Stimulated activated CD8-positive, alpha-beta memory T cell treated with anti-CD3 and anti-CD28 coated beads, Interleukin-7, amount 100 ng/mL, for 1 hour (primary cell): ENCODE data around the gene PRELID3B.

ENCODE experiments used
- DNase-seq, 2 donors: peaks; one replicate each; pipeline ENCODE4 v3.0.0-alpha.2; 2020; ENCODE audit warnings: low read depth in 2 of 2

The PRELID3B gene

DNA sequence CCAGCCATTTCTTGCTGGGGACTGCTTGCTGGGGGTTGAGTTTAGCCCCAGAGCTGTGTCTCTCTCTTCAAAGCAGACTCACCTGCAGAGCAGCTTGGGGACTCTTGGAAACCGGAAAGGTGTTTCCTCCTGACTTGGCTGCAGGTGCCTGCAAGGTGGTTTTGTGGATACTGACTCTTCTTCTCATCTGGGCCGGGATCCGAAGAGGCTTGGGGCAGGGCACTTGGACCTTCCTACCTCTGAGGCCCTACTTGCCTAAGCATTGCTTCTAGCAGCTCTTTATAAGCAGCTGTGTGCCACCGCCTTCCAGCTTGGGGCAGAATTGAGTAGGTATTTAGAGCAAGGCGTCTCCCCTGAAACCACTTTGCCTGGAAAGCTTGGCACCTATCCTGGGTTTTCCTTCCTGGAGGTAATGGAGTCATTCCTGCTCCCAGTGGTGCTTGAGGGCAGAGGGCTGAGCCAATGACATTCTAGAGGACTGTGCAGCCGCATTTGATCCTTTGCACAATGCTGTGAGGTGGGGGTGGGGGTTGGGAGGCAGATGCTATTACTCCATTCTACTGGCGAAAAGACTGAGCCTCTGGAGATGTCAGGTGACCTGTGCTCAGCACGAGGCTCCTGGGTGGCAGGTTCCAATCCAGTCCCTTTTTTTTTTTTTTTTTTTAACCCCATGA, 32.1 kb downstream of the PRELID3B start:
- DNase-seq = no peak

DNA sequence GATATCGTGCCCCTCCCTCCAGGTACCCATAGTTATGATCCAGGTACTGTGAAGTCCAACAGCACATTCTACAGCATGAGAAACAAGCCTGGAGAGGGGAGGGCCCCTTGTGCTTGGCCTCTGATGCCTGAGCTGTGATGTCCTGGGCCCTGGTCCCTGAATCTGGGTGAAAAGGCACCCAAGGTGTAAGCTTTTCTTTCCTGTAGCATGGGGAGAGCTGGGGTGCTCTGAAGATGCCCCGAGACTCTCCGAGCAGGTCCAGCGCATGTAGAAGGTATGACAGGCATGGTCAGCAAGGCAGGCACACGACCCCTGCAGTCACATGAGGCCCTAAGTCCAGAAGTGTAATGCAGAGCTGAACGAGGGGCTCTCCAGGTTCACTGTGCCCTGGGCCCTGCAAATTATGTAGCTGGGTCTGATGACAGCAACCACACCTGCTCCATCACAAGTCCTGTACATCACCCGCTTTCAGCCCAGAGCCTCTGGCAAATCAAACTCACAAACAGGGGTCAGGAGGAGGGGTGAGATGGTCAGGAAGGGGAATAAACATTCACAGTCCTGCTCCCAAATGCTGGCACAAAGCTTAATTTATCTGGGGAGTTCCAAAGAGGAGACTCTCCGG, 33.8 kb downstream of the PRELID3B start:
- no peak for DNase-seq

- no peak for DNase-seq
Measured at GRCh38 chr20:59007665-59008511, 34.7 kb downstream of the PRELID3B start.

- no peak for DNase-seq
Measured at GRCh38 chr20:59006864-59007664, 35.5 kb downstream of the PRELID3B start, which contains the start of gene CTSZ. Gene CTSZ, minus strand, starts transcription at chr20:59007254. Its CDS starts 126 bp downstream, at chr20:59007128.

GRCh38 chr20:59006167-59006863, 36.3 kb downstream of the PRELID3B start:
- DNase-seq = no peak

DNA sequence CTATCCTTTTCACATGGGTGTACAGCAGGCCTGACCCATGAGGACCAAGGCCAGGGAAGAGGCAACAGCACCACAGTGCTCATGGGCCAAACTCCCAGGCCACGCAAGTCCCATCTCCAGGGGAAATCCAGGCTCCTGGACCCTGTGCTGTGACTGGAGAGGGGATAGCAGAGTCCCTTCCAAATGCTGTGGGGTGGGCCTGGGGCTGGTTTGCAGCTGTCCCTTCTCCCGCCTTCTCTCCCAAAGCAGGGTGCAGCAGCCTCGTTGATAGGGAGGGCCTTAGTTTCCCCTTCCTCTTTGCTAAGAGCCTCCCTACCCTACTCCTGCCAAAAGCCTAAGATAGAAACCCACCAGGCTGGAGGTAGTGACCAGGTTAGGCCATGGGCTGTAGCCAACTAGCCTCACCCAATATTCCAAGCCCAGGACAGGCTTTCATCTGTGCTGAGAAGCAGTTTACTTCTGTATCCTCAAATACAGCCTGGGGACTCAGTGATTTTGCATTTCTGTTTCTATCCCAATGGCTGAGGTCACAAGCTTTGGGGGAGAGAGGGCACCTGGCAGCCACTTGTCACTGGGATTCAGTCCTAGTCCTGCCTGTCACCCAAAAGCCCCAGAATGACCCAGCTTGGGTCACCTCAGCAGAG, 36.9 kb downstream of the PRELID3B start:
- no peak for DNase-seq

- DNase-seq = no peak
Measured at GRCh38 chr20:59004763-59005522, 37.6 kb downstream of the PRELID3B start.

DNA sequence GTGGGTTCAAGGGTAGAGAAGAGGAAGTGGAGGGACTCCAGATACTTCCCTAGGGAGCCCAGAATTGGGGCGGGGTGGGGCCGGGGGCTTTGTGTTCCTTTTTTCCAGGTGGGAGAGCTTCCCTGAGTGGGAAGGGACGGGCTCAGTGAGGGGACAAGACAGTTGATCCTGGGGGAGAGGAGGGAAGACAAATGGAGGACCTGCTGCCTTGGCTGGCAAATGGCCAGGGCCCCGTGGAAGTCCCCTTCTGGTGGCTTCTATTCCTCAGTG, 38.2 kb downstream of the PRELID3B start:
- peak in 1 of 2 donors; percentile 21 for DNase-seq

GRCh38 chr20:59003836-59004492, 38.6 kb downstream of the PRELID3B start:
- no peak for DNase-seq

GRCh38 chr20:59002874-59003399, 39.6 kb downstream of the PRELID3B start:
- no peak for DNase-seq

- DNase-seq = no peak
Measured at GRCh38 chr20:59002388-59002787, 40.2 kb downstream of the PRELID3B start.

GRCh38 chr20:59001449-59002171, 41.0 kb downstream of the PRELID3B start:
- no peak for DNase-seq

DNA sequence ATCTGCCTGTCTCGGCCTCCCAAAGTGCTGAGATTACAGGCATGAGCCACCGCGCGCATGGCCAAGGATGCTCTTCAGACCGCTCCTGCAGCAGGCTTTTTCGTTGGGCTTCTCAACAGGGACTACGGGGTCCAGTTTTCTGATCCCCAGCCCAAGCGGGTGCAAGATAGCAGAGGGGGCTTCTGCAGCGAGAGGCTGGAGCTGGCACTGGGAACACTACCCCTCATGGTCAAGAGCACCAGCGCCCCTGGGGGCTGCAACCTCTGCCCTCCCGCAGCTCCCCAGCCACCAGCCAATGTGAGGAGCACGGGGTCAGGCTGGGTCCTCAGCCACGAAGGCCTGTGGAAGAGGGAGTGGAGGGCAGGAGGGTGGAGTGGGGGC, 41.5 kb downstream of the PRELID3B start:
- DNase-seq = no peak

GRCh38 chr20:59000326-59000725, 42.3 kb downstream of the PRELID3B start:
- DNase-seq = no peak

GRCh38 chr20:58998656-58999055, 43.9 kb downstream of the PRELID3B start:
- DNase-seq = no peak

DNA sequence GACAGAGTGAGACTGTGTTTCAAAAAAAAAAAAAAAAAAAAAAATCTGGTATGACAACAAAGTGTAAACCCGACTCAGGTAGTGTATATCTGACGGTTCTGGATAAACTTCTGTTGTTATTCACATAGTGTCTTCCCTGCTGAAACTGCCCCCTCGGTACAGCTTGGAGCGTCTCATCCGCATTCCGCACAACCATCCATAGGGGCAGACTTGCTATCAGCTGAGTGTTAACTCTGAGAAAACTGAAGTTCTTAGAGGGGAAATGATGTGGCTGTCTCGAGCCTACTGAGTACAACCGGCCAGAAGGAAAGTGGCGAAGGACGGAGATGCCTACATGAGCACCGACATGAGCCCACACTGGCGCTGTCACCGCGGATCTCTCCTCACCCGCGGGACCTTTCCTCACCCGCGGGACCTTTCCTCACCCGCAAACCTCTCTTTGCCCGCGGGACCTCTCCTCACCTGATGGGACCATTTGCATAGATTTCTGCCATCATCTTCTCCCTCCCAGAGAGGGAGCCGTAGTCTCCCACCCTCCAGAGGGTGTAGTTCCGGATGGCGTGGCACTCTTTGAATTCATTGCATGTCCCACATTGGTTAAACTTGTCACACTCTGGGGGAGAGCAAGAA, 45.3 kb downstream of the PRELID3B start:
- DNase-seq = no peak

DNA sequence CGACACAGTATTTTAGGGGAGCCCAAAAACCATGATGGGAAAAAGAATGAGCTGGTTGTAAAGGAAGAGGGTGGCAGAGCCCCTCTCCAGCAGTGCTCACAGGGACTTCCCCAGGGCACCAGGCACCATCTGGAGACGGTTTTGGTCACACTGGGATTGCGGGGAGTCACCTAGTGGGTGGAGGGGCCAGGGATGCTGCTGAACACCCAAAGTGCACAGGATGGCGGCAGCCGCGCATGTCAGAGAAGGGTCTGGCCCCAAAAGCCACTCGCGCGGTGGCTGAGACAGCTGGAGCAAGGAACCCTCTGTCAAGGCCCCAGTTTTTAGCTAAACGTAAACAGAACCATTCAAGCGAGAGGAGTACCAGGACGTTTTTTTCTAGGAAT, 46.4 kb downstream of the PRELID3B start:
- DNase-seq = no peak
